GM23338 (cell line): ENCODE measurements around the gene MIER3. TPM values are rescaled to one million over a fixed set of nuclear protein-coding genes. Genes with fewer than 3 reads are reported as not detected.

Source experiments
- ATAC-seq: fragments of 200-7000 bp; cut with Tn5 transposase; 3 replicates; pipeline ENCODE4 v1.9.1; 2020
- DNase-seq: peaks from one replicate; pipeline ENCODE4 v3.0.0-alpha.2; 2015; ENCODE audit warnings: low spot score
- H2AFZ ChIP-seq: fragments of 200-600 bp; sonication (generic); 2 replicates; pipeline ENCODE4 v1.8.0; 2016; ENCODE audit warnings: antibody characterized with exemption, mild to moderate bottlenecking, moderate library complexity
- H3F3A ChIP-seq: fragments of 200-600 bp; sonication (generic); replicated peaks from 2 replicates; pipeline ENCODE4 v1.8.0; 2017; ENCODE audit warnings: antibody characterized with exemption, mixed run types, low read depth
- H3K27ac ChIP-seq: fragments of 200-600 bp; sonication (generic); 2 replicates; pipeline ENCODE4 v1.6.1; 2016; ENCODE audit warnings: low read depth
- H3K27me3 ChIP-seq: fragments of 200-600 bp; sonication (generic); 2 replicates; pipeline ENCODE4 v1.8.0; 2016; ENCODE audit warnings: mild to moderate bottlenecking, mixed run types, moderate library complexity; ENCODE audit not compliant: insufficient read depth
- H3K36me3 ChIP-seq: fragments of 200-600 bp; sonication (generic); 2 replicates; pipeline ENCODE4 v1.8.0; 2016; ENCODE audit warnings: mild to moderate bottlenecking; ENCODE audit not compliant: insufficient read depth
- H3K4me1 ChIP-seq: fragments of 200-600 bp; sonication (generic); 2 replicates; pipeline ENCODE4 v1.8.0; 2016; ENCODE audit warnings: mild to moderate bottlenecking, moderate library complexity; ENCODE audit not compliant: insufficient read depth
- H3K4me2 ChIP-seq: fragments of 200-600 bp; sonication (generic); 2 replicates; pipeline ENCODE4 v1.7.1; 2017; ENCODE audit warnings: mixed run types
- H3K4me3 ChIP-seq: fragments of 200-600 bp; sonication (generic); 2 replicates; pipeline ENCODE4 v1.6.1; 2016; ENCODE audit warnings: mixed run types
- H3K79me2 ChIP-seq: fragments of 200-600 bp; sonication (generic); replicated peaks from 2 replicates; pipeline ENCODE4 v1.8.0; 2017; ENCODE audit warnings: mild to moderate bottlenecking; ENCODE audit not compliant: insufficient read depth
- H3K9me2 ChIP-seq: fragments of 200-600 bp; sonication (generic); 2 replicates; pipeline ENCODE4 v1.8.0; 2017; ENCODE audit not compliant: insufficient read depth
- H4K20me1 ChIP-seq: fragments of 200-600 bp; sonication (generic); replicated peaks from 2 replicates; pipeline ENCODE4 v1.8.0; 2017; ENCODE audit warnings: mild to moderate bottlenecking; ENCODE audit not compliant: insufficient read depth
- H3K27ac Mint-ChIP-seq: 2 replicates; pipeline ENCODE4 v1.8.0; 2020; ENCODE audit warnings: inconsistent platforms, mild to moderate bottlenecking, moderate library complexity, mixed read lengths
- H3K27me3 Mint-ChIP-seq: 3 replicates; pipeline ENCODE4 v1.8.0; 2022; ENCODE audit warnings: low read depth, mild to moderate bottlenecking, moderate library complexity, mixed read lengths, inconsistent platforms; ENCODE audit not compliant: insufficient read depth, poor library complexity
- H3K36me3 Mint-ChIP-seq: 3 replicates; pipeline ENCODE4 v1.8.0; 2021; ENCODE audit warnings: low read depth, mild to moderate bottlenecking, inconsistent platforms, moderate library complexity, mixed read lengths
- H3K4me1 Mint-ChIP-seq: 3 replicates; pipeline ENCODE4 v1.8.0; 2020; ENCODE audit warnings: mild to moderate bottlenecking, inconsistent platforms, mixed read lengths
- H3K4me3 Mint-ChIP-seq: 3 replicates; pipeline ENCODE4 v1.8.0; 2021; ENCODE audit warnings: moderate library complexity, mild to moderate bottlenecking, inconsistent platforms, mixed read lengths
- H3K9me3 Mint-ChIP-seq: 3 replicates; pipeline ENCODE4 v1.8.0; 2020; ENCODE audit warnings: moderate library complexity, mild to moderate bottlenecking, inconsistent platforms, mixed read lengths
- CTCF ChIP-seq, 2 experiments: fragments of 200-600 bp in 1 of 2; sonication (generic) in 1 of 2; conservative IDR thresholded peaks; 2 replicates each; pipeline versions ENCODE4 v1.5.1 to v1.6.1; 2016 to 2017; ENCODE audit warnings: antibody characterized with exemption in 2 of 2, low read depth in 2 of 2, mild to moderate bottlenecking in 2 of 2, moderate library complexity in 1 of 2
- NANOG ChIP-seq: IDR thresholded peaks from 2 replicates; pipeline ENCODE4 v1.6.1; 2016; ENCODE audit warnings: antibody characterized with exemption, borderline replicate concordance
- POLR2AphosphoS5 ChIP-seq: IDR thresholded peaks from 2 replicates; pipeline ENCODE4 v1.6.1; 2016; ENCODE audit warnings: antibody characterized with exemption, low read depth
- REST ChIP-seq: IDR thresholded peaks from one replicate; pipeline ENCODE4 v1.6.1; 2018; ENCODE audit warnings: antibody characterized with exemption; ENCODE audit not compliant: unreplicated experiment
- STAT1 ChIP-seq: IDR thresholded peaks from one replicate; pipeline ENCODE4 v1.6.1; 2016; ENCODE audit warnings: antibody characterized with exemption; ENCODE audit not compliant: unreplicated experiment
- ZNF114 ChIP-seq: fragments of 250-450 bp; sonication (Bioruptor Pico); IDR thresholded peaks from 2 replicates; pipeline ENCODE4 v1.5.0; 2020; ENCODE audit warnings: mild to moderate bottlenecking, moderate library complexity
- ZNF331 ChIP-seq: fragments of 250-450 bp; sonication (Bioruptor Pico); IDR thresholded peaks from 2 replicates; pipeline ENCODE4 v1.5.0; 2020; ENCODE audit warnings: low read depth, mild to moderate bottlenecking, moderate library complexity
- ZNF462 ChIP-seq: fragments of 250-450 bp; sonication (Bioruptor Pico); IDR thresholded peaks from 2 replicates; pipeline ENCODE4 v1.5.0; 2020; ENCODE audit warnings: mild to moderate bottlenecking, moderate library complexity
- polyA plus RNA-seq: library from polyadenylated mRNA; unstranded; fragments of >200 nt; fragmentation: Nextera tagmentation; extraction: Ambion mirVana; gene quantifications from 2 replicates; pipeline ENCODE4 v1.2.1, GENCODE V29; 2016
- total RNA-seq: library from RNA; depleted of rRNA; stranded (reverse); fragments of >200 nt; shearing (Covaris generic); gene quantifications from 2 replicates; pipeline ENCODE4 v1.2.3, GENCODE V29; 2014

The MIER3 gene
- total and polyA plus RNA-seq, 2 experiments from 2014 or later, result 12.0 to 36.3 TPM

- Histone ChIP-seq H3K4me2 (no peak overlapping the region), H3K4me1 (no peaks in the 10 kb centered on the region), H3K9me2 (peaks cover 2% of the 10 kb centered on the region; the same call in 1 of the 2 replicates), H3K79me2 (no peaks in the 10 kb centered on the region), H3K27me3 (no peaks in the 10 kb centered on the region), H3K27ac (no peak overlapping the region), H2AFZ (no peak overlapping the region), H3F3A (no peaks in the 10 kb centered on the region), H3K36me3 (no peaks in the 10 kb centered on the region), H3K4me3 (no peak overlapping the region), H4K20me1 (no peaks in the 10 kb centered on the region)
- Mint-ChIP-seq H3K4me3 (no peak overlapping the region), H3K36me3 (no peaks in the 10 kb centered on the region), H3K9me3 (no peaks in the 10 kb centered on the region), H3K4me1 (no peaks in the 10 kb centered on the region), H3K27ac (no peak overlapping the region), H3K27me3 (no peaks in the 10 kb centered on the region)
- no peak for ATAC-seq
- DNase-seq, result no peak
- TF ChIP-seq POLR2AphosphoS5 (no peak), CTCF (conservative IDR thresholded peaks at IDR 0.05; ENCODE audit: low read depth in 2 of 2) (no peak), STAT1 (no peak), REST (no peak), ZNF114 (CRISPR knock-in tag) (no peak), NANOG (no peak), ZNF462 (no peak), ZNF331 (CRISPR knock-in tag) (no peak)
Observed at GRCh38 chr5:56981548-56982315, 29.8 kb upstream of the MIER3 start.
